Aorta (tissue), 5 donors: ENCODE measurements around the gene HNF4A. TPM values are rescaled to one million over a fixed set of nuclear protein-coding genes. Genes with fewer than 3 reads are reported as not detected.
"Not testable (repeated sequence)": the region's sequence is repeated elsewhere in the genome, so short reads cannot be mapped to it uniquely, and the experiment has no call there.

Source experiments
- ATAC-seq: fragments of 200-7000 bp; cut with Tn5 transposase; one replicate; pipeline ENCODE4 v1.9.1; 2022; ENCODE audit warnings: moderate library complexity; ENCODE audit not compliant: low FRiP score
- DNase-seq, 2 donors: peaks; one replicate each; pipeline ENCODE4 v3.0.0-alpha.2; 2020
- H3K27ac ChIP-seq, 2 donors: one replicate each; pipeline ENCODE4 v1.5.1; 2013; ENCODE audit warnings: low read length in 2 of 2, mild to moderate bottlenecking in 2 of 2, moderate library complexity in 2 of 2, control low read depth in 1 of 2, inconsistent platforms in 1 of 2, low read depth in 1 of 2
- H3K27me3 ChIP-seq, 2 donors: one replicate each; pipeline ENCODE4 v1.6.1; 2013; ENCODE audit warnings: control low read depth in 1 of 2, low read length in 1 of 2, mild to moderate bottlenecking in 1 of 2, moderate library complexity in 1 of 2; ENCODE audit not compliant: insufficient read depth in 2 of 2, control insufficient read depth in 1 of 2
- H3K36me3 ChIP-seq, 2 donors: one replicate each; pipeline ENCODE4 v1.6.1; 2013; ENCODE audit warnings: control low read depth in 1 of 2, low read length in 1 of 2, mild to moderate bottlenecking in 1 of 2; ENCODE audit not compliant: insufficient read depth in 2 of 2, control insufficient read depth in 1 of 2
- H3K4me1 ChIP-seq, 2 donors: one replicate each; pipeline ENCODE4 v1.6.1; 2013; ENCODE audit warnings: low read length in 2 of 2, control low read depth in 1 of 2, mild to moderate bottlenecking in 1 of 2, moderate library complexity in 1 of 2; ENCODE audit not compliant: insufficient read depth in 2 of 2, control insufficient read depth in 1 of 2
- H3K4me3 ChIP-seq, 2 donors: one replicate each; pipeline ENCODE4 v1.5.1; 2013; ENCODE audit warnings: low read length in 2 of 2, control low read depth in 1 of 2, mild to moderate bottlenecking in 1 of 2
- H3K9me3 ChIP-seq: one replicate; pipeline ENCODE4 v1.6.1; 2013; ENCODE audit warnings: mild to moderate bottlenecking, low read length; ENCODE audit not compliant: control insufficient read depth
- WGBS, 2 donors: extraction: QIAGEN DNeasy Blood & Tissue Kit; methylation state at CpG; one replicate each; pipeline ENCODE4 v1.1.7; 2013; 5-methylcytosine and 5-hydroxymethylcytosine counted together
- intact Hi-C, 2 donors: fragments of 100-400 bp; cut with DNase I; formaldehyde crosslinking; loops; one replicate each; pipeline versions ENCODE4 v1.14.2 to v1.15.0; 2022
- polyA plus RNA-seq, 2 donors: library from polyadenylated mRNA; stranded (reverse); fragments of 200-250 nt; gene quantifications; one replicate each; pipeline ENCODE4 v1.2.3, GENCODE V29; 2013
- total RNA-seq, 2 donors: library from RNA; stranded (reverse); fragmentation: NEBNext Ultra II Directional; extraction: Animal tissue kit (Norgen Biotek cat#: 25700); gene quantifications; one replicate each; pipeline ENCODE4 v1.2.1, GENCODE V29; 2021
- donor health status: healthy with polysubstance abuse.
- donor health status: Bipolar disorder and iron deficiency.
- donor health status: DM: no; HTN: no; CAD: no.
- donor health status: DM: no; HTN: no; CAD: no.
- donor health status: DM: yes; HTN: yes; CAD: no.

HNF4A gene
- total and polyA plus RNA-seq, 4 donors, result 0.05 to 11.8 TPM; not detected in 2

DNA sequence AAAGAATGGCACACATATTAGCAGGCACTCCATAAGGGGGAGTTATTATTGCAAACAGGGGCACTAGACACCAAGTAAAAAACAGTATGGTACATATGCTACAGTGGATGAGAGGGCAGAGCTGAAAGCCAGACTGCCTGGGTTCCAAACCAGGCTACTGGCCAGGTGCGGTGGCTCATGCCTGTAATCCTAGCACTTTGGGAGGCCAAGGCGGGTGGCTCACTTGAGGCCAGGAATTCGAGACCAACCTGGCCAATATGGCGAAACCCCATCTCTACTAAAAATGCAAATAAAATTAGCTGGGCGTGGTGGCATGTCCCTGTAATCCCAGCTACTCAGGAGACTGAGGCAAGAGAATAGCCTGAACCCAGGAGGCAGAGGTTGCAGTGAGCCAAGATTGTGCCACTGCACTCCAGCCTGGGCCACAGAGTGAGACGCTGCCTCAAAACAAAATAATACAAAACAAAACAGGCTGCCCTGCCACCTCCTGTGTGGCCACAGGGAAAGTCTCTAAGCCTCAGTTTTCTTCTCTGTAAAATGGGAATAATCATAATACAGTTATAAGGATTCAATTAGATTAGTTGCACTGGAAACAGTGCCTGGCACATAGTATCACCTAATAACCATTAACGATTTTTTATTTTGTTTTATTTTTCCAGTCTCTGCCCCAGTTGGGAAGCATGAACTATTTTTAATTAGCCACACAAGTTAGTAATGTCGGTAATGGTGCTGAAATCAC lies 112.7 kb downstream of the HNF4A start:
- Histone ChIP-seq H3K27ac (no peak overlapping the region), H3K36me3 (no peaks in the 10 kb centered on the region), H3K9me3 (no peaks in the 10 kb centered on the region), H3K4me1 (no peaks in the 10 kb centered on the region), H3K4me3 (no peak overlapping the region), H3K27me3 (no peaks in the 10 kb centered on the region)
- intact Hi-C loops, result no loop called here
- DNase-seq (peak in 1 of 2 donors; percentile 52), ATAC-seq (no peak)
- 91 to 93% methylated on average over 8 of the region's 8 CpGs for WGBS, 2 donors

DNA sequence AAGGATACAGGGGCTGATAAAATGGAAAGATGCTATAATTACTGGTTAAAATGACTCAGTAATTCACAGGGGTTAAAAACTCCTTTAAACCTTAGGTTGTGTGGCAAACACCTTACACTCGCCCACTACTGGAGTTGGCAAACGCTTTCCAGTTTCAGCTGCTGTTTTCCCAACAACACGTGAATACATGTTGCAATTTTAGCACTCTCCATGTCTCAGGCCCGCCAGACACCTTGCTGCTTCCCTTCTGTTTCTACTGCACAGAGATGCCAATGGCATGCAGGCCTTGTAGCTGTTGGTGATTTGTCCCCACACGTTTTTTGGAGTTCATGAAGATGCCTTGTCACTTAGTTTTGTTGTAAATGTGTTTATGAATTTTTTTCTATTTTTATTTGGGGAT lies 114.8 kb downstream of the HNF4A start:
- no peaks in the 10 kb centered on the region for H3K4me1 ChIP-seq
- no peak for ATAC-seq
- intact Hi-C loops, result no loop called here
- no peaks in the 10 kb centered on the region for H3K27me3 ChIP-seq
- H3K36me3 ChIP-seq, result no peaks in the 10 kb centered on the region
- WGBS, 2 donors, result 72 to 76% methylated on average over 5 of the region's 5 CpGs
- H3K27ac ChIP-seq, result no peak overlapping the region
- DNase-seq, result no peak
- H3K4me3 ChIP-seq, result no peak overlapping the region
- H3K9me3 ChIP-seq, result no peaks in the 10 kb centered on the region

DNA sequence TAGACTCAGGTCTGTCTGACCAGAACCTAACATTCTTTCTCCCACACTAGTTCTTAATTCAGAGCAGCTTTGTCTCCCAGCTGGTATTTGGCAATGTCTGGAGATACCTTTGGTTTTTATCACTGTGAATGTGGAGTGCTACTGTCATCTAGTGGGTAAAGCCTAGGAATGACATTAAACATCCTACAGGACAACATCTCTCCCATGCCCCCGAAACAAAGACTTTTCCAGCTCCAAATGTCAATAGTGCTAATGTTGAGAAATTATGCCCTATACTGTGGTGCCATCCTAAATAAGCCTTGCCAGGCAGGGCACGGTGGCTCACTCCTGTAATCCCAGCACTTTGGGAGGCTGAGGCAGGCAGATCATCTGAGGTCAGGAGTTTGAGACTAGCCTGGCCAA lies 116.0 kb downstream of the HNF4A start:
- intact Hi-C loops, result no loop called here
- no peaks in the 10 kb centered on the region for H3K9me3 ChIP-seq
- H3K4me3 ChIP-seq, result no peak overlapping the region
- H3K27ac ChIP-seq, result no peak overlapping the region
- 57 to 61% methylated on average over 2 of the region's 2 CpGs for WGBS, 2 donors
- H3K36me3 ChIP-seq, result no peaks in the 10 kb centered on the region
- no peak for ATAC-seq
- no peaks in the 10 kb centered on the region for H3K4me1 ChIP-seq
- peak in 1 of 2 donors; percentile 10 for DNase-seq
- H3K27me3 ChIP-seq, result no peaks in the 10 kb centered on the region

- ATAC-seq, intact Hi-C loops, H3K27ac ChIP-seq, H3K4me1 ChIP-seq, H3K4me3 ChIP-seq, H3K27me3 ChIP-seq, H3K36me3 ChIP-seq, H3K9me3 ChIP-seq: not testable (repeated sequence)
- 82 to 83% methylated on average over 9 of the region's 9 CpGs for WGBS, 2 donors
- peak in 1 of 2 donors; percentile 38 for DNase-seq
Measured at GRCh38 chr20:44472283-44472682, 116.8 kb downstream of the HNF4A start.

GRCh38 chr20:44475372-44475693 lies 119.8 kb downstream of the HNF4A start:
- ATAC-seq, result no peak
- intact Hi-C loops, result loop anchor here (5.0 kb wide), 2 partner anchors 47 to 137 kb away; partner anchors contain the start of gene SERINC3 (in 1 of the 2)
- H3K36me3 ChIP-seq, result peaks cover 0 to 2% of the 10 kb centered on the region in 2 donors
- H3K27ac ChIP-seq, result peak overlapping the region in 1 of 2 donors; percentile 22
- peak overlapping the region; percentile 22 to 55 for H3K4me3 ChIP-seq
- no peaks in the 10 kb centered on the region for H3K27me3 ChIP-seq
- 7 to 10% methylated on average over 2 of the region's 2 CpGs for WGBS, 2 donors
- H3K9me3 ChIP-seq, result no peaks in the 10 kb centered on the region
- no peaks in the 10 kb centered on the region for H3K4me1 ChIP-seq
- no peak for DNase-seq

DNA sequence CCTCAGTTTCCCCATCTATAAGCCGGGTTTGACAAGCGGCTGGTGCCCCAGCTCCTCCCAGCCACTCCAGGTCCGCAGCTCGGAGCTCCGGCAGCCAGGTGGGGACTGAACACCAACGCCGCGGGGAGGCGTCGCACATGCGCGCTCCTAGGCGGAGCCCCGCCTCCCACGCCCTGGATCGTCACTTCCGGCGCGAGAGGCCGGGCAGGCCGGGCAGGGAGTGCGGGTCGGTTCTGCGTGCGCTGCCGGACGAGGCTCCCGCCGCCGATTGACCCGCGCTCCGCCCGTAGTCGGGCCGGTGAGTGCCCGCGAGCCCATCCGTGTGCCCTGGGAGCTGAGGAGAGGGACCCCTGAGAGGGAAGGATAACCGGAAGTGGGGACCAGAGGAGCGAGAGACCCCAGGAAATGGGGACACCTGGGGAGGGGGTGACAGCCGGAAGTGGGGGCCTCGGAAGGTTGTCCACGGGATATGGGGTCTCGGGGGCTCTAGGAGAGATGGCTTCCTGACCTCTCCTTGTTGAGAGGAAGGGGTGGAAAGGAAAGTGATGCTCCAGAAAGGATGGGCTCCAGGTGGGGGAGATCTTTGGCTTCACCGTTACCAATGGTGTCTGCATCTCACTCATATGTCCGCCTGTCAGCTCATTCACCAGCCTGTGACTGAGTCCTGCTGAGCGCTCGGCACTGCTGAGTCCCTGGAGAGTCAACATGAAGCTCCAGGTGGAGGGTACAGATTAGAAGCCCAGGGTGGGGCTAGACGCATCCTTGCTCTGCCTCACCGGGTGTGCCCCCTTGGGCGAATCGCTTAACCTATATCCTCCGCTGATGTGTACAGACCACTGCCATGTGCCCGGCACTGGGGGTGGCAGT lies 120.4 kb downstream of the HNF4A start, which contains the start of gene TTPAL:
TSS of gene TTPAL (plus strand) at position 181 of the 867 bp plus-strand sequence. CDS start 4,126 bp downstream, outside the sequence.
- H3K27ac ChIP-seq, result peak within 1 kb of the TSS; percentile 51 to 60
- no peaks in the 10 kb centered on the region for H3K9me3 ChIP-seq
- peaks cover 0 to 5% of the 10 kb centered on the region in 2 donors for H3K36me3 ChIP-seq
- DNase-seq (peak; percentile 89 to 96), ATAC-seq (peak; percentile 97)
- H3K4me3 ChIP-seq, result peak within 1 kb of the TSS; percentile 50 to 55
- no peaks in the 10 kb centered on the region for H3K4me1 ChIP-seq
- intact Hi-C loops, result loop anchor here (5.0 kb wide), 2 partner anchors 46 to 136 kb away; partner anchors contain the start of gene SERINC3 (in 1 of the 2)
- no peaks in the 10 kb centered on the region for H3K27me3 ChIP-seq
- WGBS, 2 donors, result 2% methylated on average over 55 of the region's 55 CpGs

- ATAC-seq, result no peak
- intact Hi-C loops, result loop anchor here (5.0 kb wide), 2 partner anchors 45 to 135 kb away; partner anchors contain the start of gene SERINC3 (in 1 of the 2)
- Histone ChIP-seq H3K27ac (no peak overlapping the region), H3K4me1 (no peaks in the 10 kb centered on the region), H3K36me3 (peaks cover 0 to 5% of the 10 kb centered on the region in 2 donors), H3K4me3 (no peak overlapping the region), H3K9me3 (no peaks in the 10 kb centered on the region), H3K27me3 (no peaks in the 10 kb centered on the region)
- WGBS, 2 donors, result 83 to 85% methylated on average over 3 of the region's 3 CpGs
- peak in 1 of 2 donors; percentile 60 for DNase-seq
Measured at GRCh38 chr20:44477151-44477550, 121.7 kb downstream of the HNF4A start.

DNA sequence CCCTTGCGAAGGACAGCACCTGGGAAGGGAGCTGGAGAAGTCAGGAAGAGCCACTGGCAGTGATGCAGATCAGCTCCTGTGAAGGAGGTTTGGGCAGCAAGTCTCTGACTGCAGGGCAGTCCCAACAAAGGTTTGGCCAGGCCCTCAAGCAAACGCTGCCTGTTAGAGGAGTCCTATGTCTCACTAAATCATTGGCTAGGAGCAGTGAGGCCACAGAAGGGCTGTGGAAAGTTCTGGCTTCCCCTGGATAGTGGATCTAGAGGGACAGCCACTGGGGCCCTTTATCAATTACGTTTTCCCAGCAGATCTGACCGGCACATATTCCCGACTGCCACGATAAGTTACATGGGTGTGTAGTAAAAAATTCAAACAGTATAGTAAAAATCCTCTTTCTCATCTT lies 122.7 kb downstream of the HNF4A start:
- intact Hi-C loops, result loop anchor here (5.0 kb wide), 2 partner anchors 44 to 134 kb away; partner anchors contain the start of gene SERINC3 (in 1 of the 2)
- DNase-seq (peak in 1 of 2 donors; percentile 30), ATAC-seq (no peak)
- Histone ChIP-seq H3K9me3 (no peaks in the 10 kb centered on the region), H3K4me1 (no peaks in the 10 kb centered on the region), H3K27me3 (no peaks in the 10 kb centered on the region), H3K27ac (no peak overlapping the region), H3K36me3 (peaks cover 0 to 5% of the 10 kb centered on the region in 2 donors), H3K4me3 (no peak overlapping the region)
- 72% methylated on average over 6 of the region's 6 CpGs for WGBS, 2 donors
